Heart left ventricle (tissue), 16 donors: ENCODE measurements around the gene FAM216A. TPM values are rescaled to one million over a fixed set of nuclear protein-coding genes. Genes with fewer than 3 reads are reported as not detected.

Source experiments
- ATAC-seq, 4 donors: fragments of 200-7000 bp; cut with Tn5 transposase; one replicate each; pipeline ENCODE4 v1.9.1; 2020 to 2022; ENCODE audit warnings: moderate library complexity in 4 of 4, mild to moderate bottlenecking in 3 of 4, moderate number of reproducible peaks in 1 of 4
- DNase-seq, 5 donors: peaks; one replicate each; pipeline ENCODE4 v3.0.0-alpha.2; 2020
- H3K27ac ChIP-seq, 12 donors: fragments of 200-600 bp; sonication (generic) in 4 of 12; one replicate each; pipeline versions ENCODE4 v1.5.0 to v1.8.0; 2016 to 2022; ENCODE audit warnings: mild to moderate bottlenecking in 2 of 12
- H3K27me3 ChIP-seq, 9 donors: fragments of 200-600 bp; sonication (generic) in 2 of 9; one replicate each; pipeline versions ENCODE4 v1.5.1 to v1.8.0; 2016 to 2022; ENCODE audit warnings: mild to moderate bottlenecking in 3 of 9
- H3K36me3 ChIP-seq, 9 donors: fragments of 200-600 bp; sonication (generic) in 2 of 9; one replicate each; pipeline versions ENCODE4 v1.5.0 to v1.8.0; 2018 to 2022; ENCODE audit warnings: mild to moderate bottlenecking in 2 of 9
- H3K4me1 ChIP-seq, 12 donors: fragments of 200-600 bp; sonication (generic) in 4 of 12; one replicate each; pipeline versions ENCODE4 v1.5.0 to v1.8.0; 2016 to 2022; ENCODE audit warnings: mild to moderate bottlenecking in 3 of 12
- H3K4me3 ChIP-seq, 12 donors: fragments of 200-600 bp; sonication (generic) in 4 of 12; one replicate each; pipeline versions ENCODE4 v1.5.0 to v1.8.0; 2017 to 2022; ENCODE audit warnings: mild to moderate bottlenecking in 9 of 12, moderate library complexity in 4 of 12
- H3K9me3 ChIP-seq, 12 donors: fragments of 200-600 bp; sonication (generic) in 4 of 12; one replicate each; pipeline versions ENCODE4 v1.5.0 to v1.8.0; 2016 to 2022; ENCODE audit warnings: mild to moderate bottlenecking in 1 of 12
- CTCF ChIP-seq, 12 donors: fragments of 200-600 bp; sonication (generic) in 4 of 12; IDR thresholded peaks; one replicate each; pipeline versions ENCODE4 v1.5.0 to v1.8.0; 2018 to 2022; ENCODE audit warnings: antibody characterized with exemption in 12 of 12, mild to moderate bottlenecking in 5 of 12
- POLR2A ChIP-seq, 2 donors: fragments of 450-650 bp; IDR thresholded peaks; one replicate each; pipeline ENCODE4 v1.6.1; 2017; ENCODE audit warnings: antibody characterized with exemption in 2 of 2, mild to moderate bottlenecking in 2 of 2, moderate library complexity in 2 of 2
- WGBS, 4 donors: extraction: QIAGEN DNeasy Blood & Tissue Kit in 2 of 4; methylation state at CpG; one replicate each; pipeline versions ENCODE4 v1.1.5 to v1.1.7; 2013 to 2018; 5-methylcytosine and 5-hydroxymethylcytosine counted together
- intact Hi-C, 10 donors: fragments of 100-400 bp; cut with DNase I; formaldehyde crosslinking; loops; one replicate each; pipeline versions ENCODE4 v1.11.1 to v1.14.2; 2022
- polyA plus RNA-seq, 2 donors: library from polyadenylated mRNA; stranded (reverse); fragments of 200-250 nt; gene quantifications; one replicate each; pipeline ENCODE4 v1.2.3, GENCODE V29; 2013
- total RNA-seq, 9 donors: library from RNA; depleted of rRNA in 2 of 9; stranded (reverse); fragments of >200 nt in 2 of 9; fragmentation: NEBNext Ultra II Directional in 3 of 9; extraction: Animal tissue kit (Norgen Biotek cat#: 25700) in 3 of 9; gene quantifications; one replicate each; pipeline versions ENCODE4 v1.1.0 to v1.2.4, GENCODE V29; 2016 to 2023
- donor health status: ischemic (EF 13 %, LVEDD 7.1; RV severe dilation, severe dysfunction).
- donor health status: healthy with polysubstance abuse.
- donor health status: DM: no; HTN: yes; CAD: no.
- donor health status: DM: no; HTN: no; CAD: no.
- donor health status: ischemic (EF 25% LVEDD 6.9; RV normal size, moderate dysfunction).
- donor health status: ischemic (EF 25% LVEDD 5.7; RV mildly dilated, moderate dysfunction).
- donor health status: healthy.
- donor health status: DM: yes; HTN: yes; CAD: no.
- donor health status: ischemic (EF 35%, LVEDD 5.7; RV mildly dilated, moderate dysfunction).
- donor health status: nonischemic (EF 11% LVEDD 7.7; RV severe dilation, severe dysfunction).
- donor health status: DM: yes; HTN: yes; CAD: no.
- donor health status: PGD.
- donor health status: ischemic (EF 29% LVEDD 5.4; RV normal size, mild dysfunction).
- donor health status: nonischemic (EF 23%, LVEDD 6.1; RV moderate dilation, normal function).

The FAM216A gene
- total and polyA plus RNA-seq, 11 donors = 3.6 to 29.3 (median 5.8) TPM

- TF ChIP-seq POLR2A (IDR thresholded peaks at IDR 0.05) = no peak
- no peak for TF ChIP-seq CTCF (IDR thresholded peaks at IDR 0.05)
- Histone ChIP-seq H3K27me3 (no peaks in the 10 kb centered on the region), H3K4me1 (peaks cover 0 to 4% (median 0%) of the 10 kb centered on the region in 12 donors), H3K27ac (no peak overlapping the region), H3K4me3 (no peak overlapping the region), H3K36me3 (peaks cover 0 to 76% (median 73%) of the 10 kb centered on the region in 9 donors), H3K9me3 (no peaks in the 10 kb centered on the region)
- DNase-seq (no peak), ATAC-seq (no peak)
- WGBS, 4 donors = 54 to 63% (median 58%) methylated on average over 2 of the region's 2 CpGs
- intact Hi-C loops = loop anchor here in 1 of 10 donors (10.0 kb wide), 1 partner anchor 151 kb away; the partner anchor contains the start of gene ATP2A2
Measured at GRCh38 chr12:110436231-110436630, 32.4 kb upstream of the FAM216A start.

GRCh38 chr12:110444455-110444854 is 24.2 kb upstream of the FAM216A start:
- no peak for DNase-seq
- no peak overlapping the region for H3K27ac ChIP-seq
- H3K36me3 ChIP-seq = peaks cover 0 to 81% (median 66%) of the 10 kb centered on the region in 9 donors
- 89 to 98% (median 95%) methylated on average over 3 of the region's 3 CpGs for WGBS, 4 donors
- H3K27me3 ChIP-seq = no peaks in the 10 kb centered on the region
- intact Hi-C loops = no loop called here
- no peak overlapping the region for H3K4me3 ChIP-seq
- H3K9me3 ChIP-seq = no peaks in the 10 kb centered on the region
- peaks cover 0 to 32% (median 12%) of the 10 kb centered on the region in 12 donors for H3K4me1 ChIP-seq
- no peak for ATAC-seq
- TF ChIP-seq CTCF (IDR thresholded peaks at IDR 0.05) (no peak), POLR2A (IDR thresholded peaks at IDR 0.05) (no peak)

- TF ChIP-seq POLR2A (IDR thresholded peaks at IDR 0.05) (peak in 1 of 2 donors; percentile 73), CTCF (IDR thresholded peaks at IDR 0.05) (peak; percentile 76 to 96 (median 86))
- Histone ChIP-seq H3K4me1 (peaks cover 0 to 46% (median 14%) of the 10 kb centered on the region in 12 donors), H3K4me3 (peak within 1 kb of the TSS; percentile 62 to 96 (median 85)), H3K27ac (peak within 1 kb of the TSS; percentile 74 to 99 (median 92)), H3K27me3 (no peaks in the 10 kb centered on the region), H3K9me3 (no peaks in the 10 kb centered on the region), H3K36me3 (peaks cover 0 to 55% (median 41%) of the 10 kb centered on the region in 9 donors)
- 0 to 1% (median 0%) methylated on average over 43 to 51 of the region's 51 CpGs for WGBS, 4 donors
- ATAC-seq = peak; percentile 98 to 99 (median 99)
- intact Hi-C loops = loop anchor here in 9 of 10 donors (1.0 to 10.0 kb wide), 12 partner anchors 17 to 442 kb away; partner anchors contain the start of genes RAD9B (in 3 of the 9), VPS29 (in 3 of the 9), FAM216A (in 1 of the 9) and GPN3 (in 1 of the 9)
- DNase-seq = peak; percentile 94 to 97 (median 95)
Measured at GRCh38 chr12:110449799-110450497, 18.7 kb upstream of the FAM216A start, which contains the start of gene ARPC3. ARPC3 (minus strand) TSS chr12:110450337; CDS start chr12:110450260, 77 bp downstream.

- WGBS, 4 donors = 71 to 80% (median 76%) methylated on average over 1 of the region's 1 CpG
- no peak for DNase-seq
- TF ChIP-seq POLR2A (IDR thresholded peaks at IDR 0.05) = no peak
- no peak for TF ChIP-seq CTCF (IDR thresholded peaks at IDR 0.05)
- intact Hi-C loops = loop anchor here in 9 of 10 donors (2.0 to 10.0 kb wide), 11 partner anchors 16 to 441 kb away; partner anchors contain the start of genes RAD9B (in 3 of the 9), VPS29 (in 3 of the 9), FAM216A (in 1 of the 9) and GPN3 (in 1 of the 9)
- peak overlapping the region in 1 of 12 donors; percentile 13 for H3K27ac ChIP-seq
- no peaks in the 10 kb centered on the region for H3K27me3 ChIP-seq
- H3K36me3 ChIP-seq = peaks cover 0 to 57% (median 39%) of the 10 kb centered on the region in 9 donors
- no peak overlapping the region for H3K4me3 ChIP-seq
- H3K4me1 ChIP-seq = peaks cover 0 to 49% (median 13%) of the 10 kb centered on the region in 12 donors
- H3K9me3 ChIP-seq = no peaks in the 10 kb centered on the region
- ATAC-seq = no peak
Measured at GRCh38 chr12:110451263-110451662, 17.4 kb upstream of the FAM216A start.
